ENCODE results near the gene JAGN1. TPM values are rescaled to one million over a fixed set of nuclear protein-coding genes. Genes with fewer than 3 reads are reported as not detected.
"Not testable (repeated sequence)": the region's sequence is repeated elsewhere in the genome, so short reads cannot be mapped to it uniquely, and the experiment has no call there.

Gene JAGN1
- total RNA-seq, 4 donors from 2014 or later, result 29.5 to 71.3 (median 49.8) TPM

GRCh38 chr3:9898467-9899241, 8.2 kb downstream of the JAGN1 start:
- 50% methylated on average over 8 of the region's 8 CpGs for WGBS
- H3K36me3 ChIP-seq, result no peaks in the 10 kb centered on the region
- no peak overlapping the region for H3K4me3 ChIP-seq
- no peak for DNase-seq (ENCODE audit: low spot score in 2 of 2)
- peaks cover 48% of the 10 kb centered on the region for H3K4me1 ChIP-seq
- TF ChIP-seq EP300 (IDR thresholded peaks at IDR 0.05) (no peak), POLR2AphosphoS5 (IDR thresholded peaks at IDR 0.05) (no peak), CTCF (IDR thresholded peaks at IDR 0.05) (no peak), POLR2A (IDR thresholded peaks at IDR 0.05) (no peak)
- H3K27ac ChIP-seq, result peak overlapping the region; percentile 50
- no peaks in the 10 kb centered on the region for H3K27me3 ChIP-seq
- no peaks in the 10 kb centered on the region for H3K9me3 ChIP-seq

DNA sequence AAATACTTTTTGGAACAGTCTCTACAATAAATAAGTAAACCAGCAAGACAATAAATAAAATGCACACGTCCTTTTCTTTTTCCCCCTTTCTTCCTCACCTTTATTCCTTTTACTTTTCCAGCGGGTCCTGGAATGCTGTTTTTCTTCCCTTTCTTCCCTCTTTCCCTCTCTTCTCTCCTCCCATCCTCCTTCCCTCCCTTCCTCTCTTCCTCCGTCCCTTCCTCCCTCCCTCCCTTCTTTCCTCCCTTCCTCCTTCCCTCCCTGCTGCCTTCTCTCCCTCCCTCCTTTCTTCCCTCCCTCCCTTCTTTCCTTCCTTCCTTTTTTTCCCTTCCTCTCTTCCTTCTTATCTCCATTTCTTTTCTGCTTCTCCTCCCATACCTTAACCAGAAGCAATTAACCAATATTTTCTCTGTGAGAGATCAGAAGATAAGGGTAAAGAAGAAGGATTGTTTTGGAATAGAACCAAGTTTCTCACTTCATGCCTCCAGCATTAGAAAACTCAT, 8.9 kb downstream of the JAGN1 start:
- H3K27me3 ChIP-seq, result no peaks in the 10 kb centered on the region
- WGBS, result 44% methylated on average over 3 of the region's 3 CpGs
- DNase-seq (ENCODE audit: low spot score in 2 of 2), result no peak
- no peaks in the 10 kb centered on the region for H3K36me3 ChIP-seq
- peak overlapping the region; percentile 20 for H3K27ac ChIP-seq
- TF ChIP-seq EP300 (IDR thresholded peaks at IDR 0.05) (no peak), POLR2AphosphoS5 (IDR thresholded peaks at IDR 0.05) (no peak), POLR2A (IDR thresholded peaks at IDR 0.05) (no peak), CTCF (IDR thresholded peaks at IDR 0.05) (no peak)
- no peak overlapping the region for H3K4me3 ChIP-seq
- H3K9me3 ChIP-seq, result no peaks in the 10 kb centered on the region
- peaks cover 49% of the 10 kb centered on the region for H3K4me1 ChIP-seq

- WGBS, result 96% methylated on average over 6 of the region's 6 CpGs
These were observed 10.6 kb downstream of the JAGN1 start for GRCh38 chr3:9900965-9901415.

GRCh38 chr3:9901967-9902366, 11.6 kb downstream of the JAGN1 start:
- no peak for DNase-seq (ENCODE audit: low spot score in 2 of 2)
- peaks cover 55% of the 10 kb centered on the region for H3K4me1 ChIP-seq
- peak overlapping the region; percentile 89 for H3K27ac ChIP-seq
- H3K36me3 ChIP-seq, result peaks cover 4% of the 10 kb centered on the region
- no peak overlapping the region for H3K4me3 ChIP-seq
- H3K27me3 ChIP-seq, result no peaks in the 10 kb centered on the region
- WGBS, result 67% methylated on average over 5 of the region's 5 CpGs
- TF ChIP-seq CTCF (IDR thresholded peaks at IDR 0.05) (no peak), EP300 (IDR thresholded peaks at IDR 0.05) (no peak), POLR2A (IDR thresholded peaks at IDR 0.05) (no peak), POLR2AphosphoS5 (IDR thresholded peaks at IDR 0.05) (no peak)
- H3K9me3 ChIP-seq, result no peaks in the 10 kb centered on the region

More at GRCh38 chr3:9900965-9901415, 10.6 kb downstream of the JAGN1 start:
- DNase-seq (ENCODE audit: low spot score in 2 of 2); H3K27me3 ChIP-seq; H3K27ac ChIP-seq; H3K36me3 ChIP-seq; H3K9me3 ChIP-seq; H3K4me3 ChIP-seq: not testable (repeated sequence)
- peaks cover 53% of the 10 kb centered on the region for H3K4me1 ChIP-seq

DNA sequence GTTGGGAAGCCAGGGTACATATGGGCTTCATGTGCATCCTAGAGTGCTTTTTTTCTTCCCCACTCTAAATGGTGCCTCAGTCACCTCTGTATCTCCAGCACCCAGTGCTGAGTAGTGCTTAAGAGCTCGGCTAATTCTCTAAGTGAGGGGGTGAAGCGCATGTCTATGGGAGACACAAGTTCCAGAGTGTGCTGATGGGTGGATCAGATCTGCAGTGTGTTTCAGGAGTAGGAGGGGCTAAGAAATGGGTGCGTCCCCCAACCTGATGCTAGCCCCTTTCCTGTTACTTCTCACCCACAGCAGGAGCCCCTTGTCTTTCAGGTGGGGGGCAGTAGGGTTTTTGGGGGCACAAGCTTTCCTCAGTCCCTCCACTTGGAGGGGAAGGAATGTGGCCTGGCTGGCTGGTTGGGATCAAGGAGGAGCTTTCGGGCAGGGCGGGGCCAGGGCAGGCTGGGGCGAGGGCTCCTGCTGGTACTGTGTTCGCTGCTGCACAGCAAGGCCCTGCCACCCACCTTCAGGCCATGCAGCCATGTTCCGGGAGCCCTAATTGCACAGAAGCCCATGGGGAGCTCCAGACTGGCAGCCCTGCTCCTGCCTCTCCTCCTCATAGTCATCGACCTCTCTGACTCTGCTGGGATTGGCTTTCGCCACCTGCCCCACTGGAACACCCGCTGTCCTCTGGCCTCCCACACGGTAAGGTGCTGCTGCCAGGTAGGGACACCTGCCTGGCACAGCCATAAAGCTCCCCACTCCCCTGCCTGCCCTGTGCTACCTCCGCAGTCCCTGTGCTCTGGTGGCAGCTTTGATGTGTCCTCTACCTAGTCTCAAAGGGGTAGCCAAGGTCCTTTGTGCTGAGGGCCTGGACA, 12.2 kb downstream of the JAGN1 start, which contains the start of gene IL17RE:
IL17RE (plus strand) TSS at position 477 of the 866 bp plus-strand sequence; CDS start at position 562, 85 bp downstream.
- no peak for TF ChIP-seq EP300 (IDR thresholded peaks at IDR 0.05)
- TF ChIP-seq POLR2AphosphoS5 (IDR thresholded peaks at IDR 0.05), result no peak
- Histone ChIP-seq H3K9me3 (no peaks in the 10 kb centered on the region), H3K36me3 (peaks cover 4% of the 10 kb centered on the region), H3K27ac (peak within 1 kb of the TSS; percentile 89), H3K27me3 (no peaks in the 10 kb centered on the region), H3K4me3 (peak within 1 kb of the TSS; percentile 53), H3K4me1 (peaks cover 50% of the 10 kb centered on the region)
- DNase-seq (ENCODE audit: low spot score in 2 of 2), result peak in 1 of 2 donors; percentile 73
- WGBS, result 38% methylated on average over 10 of the region's 13 CpGs

Data from suprapubic skin (tissue), 4 donors.